HepG2 (cell line): Measurements from ENCODE around the gene ZNF773. TPM values are rescaled to one million over a fixed set of nuclear protein-coding genes. Genes with fewer than 3 reads are reported as not detected.

Experiments used
- AGO1 ChIP-seq: fragments of 200-400 bp; formaldehyde crosslinking; IDR thresholded peaks from 2 replicates; pipeline ENCODE4 v1.6.1; 2017; ENCODE audit warnings: mild to moderate bottlenecking, low read depth, low read length, moderate library complexity; ENCODE audit not compliant: poor library complexity, severe bottlenecking
- ATF1 ChIP-seq: IDR thresholded peaks from 2 replicates; pipeline ENCODE4 v1.6.1; 2016; ENCODE audit warnings: mild to moderate bottlenecking, control low read depth
- DBP ChIP-seq: sonication (generic); formaldehyde crosslinking; IDR thresholded peaks from 2 replicates; pipeline ENCODE4 v1.4.0; 2020; ENCODE audit warnings: missing genetic modification reagents; ENCODE audit errors: not compliant biosample characterization
- DNMT3B ChIP-seq: conservative IDR thresholded peaks from 2 replicates; pipeline ENCODE4 v1.6.1; 2016; ENCODE audit warnings: missing biosample characterization, control low read depth
- DR1 ChIP-seq: sonication (generic); formaldehyde crosslinking; IDR thresholded peaks from 2 replicates; pipeline ENCODE4 v1.8.0; 2021; ENCODE audit warnings: mild to moderate bottlenecking, missing genetic modification reagents, inconsistent platforms
- FOXJ3 ChIP-seq: sonication (generic); formaldehyde crosslinking; IDR thresholded peaks from 2 replicates; pipeline ENCODE4 v1.4.0; 2020; ENCODE audit warnings: missing genetic modification reagents, mild to moderate bottlenecking, borderline replicate concordance
- IRF2 ChIP-seq: IDR thresholded peaks from 2 replicates; pipeline ENCODE4 v1.6.1; 2018; ENCODE audit warnings: missing genetic modification reagents, missing compliant biosample characterization
- MAFF ChIP-seq: IDR thresholded peaks from 2 replicates; pipeline ENCODE4 v1.6.1; 2011; ENCODE audit warnings: low read depth, low read length, improper control_type of control experiment
- PHF5A ChIP-seq: IDR thresholded peaks from one replicate; pipeline ENCODE4 v1.6.1; 2018; ENCODE audit warnings: low read depth, missing genetic modification reagents; ENCODE audit not compliant: unreplicated experiment
- PTBP1 ChIP-seq: fragments of 200-400 bp; formaldehyde crosslinking; IDR thresholded peaks from 2 replicates; pipeline ENCODE4 v1.6.1; 2018; ENCODE audit warnings: low read length, low read depth; ENCODE audit not compliant: poor library complexity, severe bottlenecking
- RAD51 ChIP-seq: fragments of 450-650 bp; IDR thresholded peaks from 2 replicates; pipeline ENCODE4 v1.6.1; 2016; ENCODE audit warnings: borderline replicate concordance
- SIN3B ChIP-seq: fragments of 150-350 bp; IDR thresholded peaks from 2 replicates; pipeline ENCODE4 v1.6.1; 2014; ENCODE audit warnings: low read length
- STAG1 ChIP-seq: sonication (generic); formaldehyde crosslinking; IDR thresholded peaks from 2 replicates; pipeline ENCODE4 v1.4.0; 2020; ENCODE audit warnings: missing genetic modification reagents
- TBP ChIP-seq: sonication (generic); formaldehyde crosslinking; IDR thresholded peaks from 2 replicates; pipeline ENCODE4 v1.5.0; 2020; ENCODE audit warnings: missing genetic modification reagents
- ZBTB34 ChIP-seq: sonication (generic); formaldehyde crosslinking; IDR thresholded peaks from 2 replicates; pipeline ENCODE4 v1.8.0; 2022; ENCODE audit warnings: mild to moderate bottlenecking, missing genetic modification reagents
- ZNF264 ChIP-seq: sonication (generic); formaldehyde crosslinking; IDR thresholded peaks from 2 replicates; pipeline ENCODE4 v1.4.0; 2020; ENCODE audit warnings: missing genetic modification reagents
- ZNF431 ChIP-seq: sonication (generic); formaldehyde crosslinking; IDR thresholded peaks from 2 replicates; pipeline ENCODE4 v1.9.0; 2022; ENCODE audit warnings: missing genetic modification reagents, low read depth, mild to moderate bottlenecking, borderline replicate concordance
- ZNF501 ChIP-seq: sonication (generic); formaldehyde crosslinking; IDR thresholded peaks from 2 replicates; pipeline ENCODE4 v1.5.1; 2020; ENCODE audit warnings: mild to moderate bottlenecking, moderate library complexity, missing genetic modification reagents
- ZNF550 ChIP-seq: sonication (generic); formaldehyde crosslinking; IDR thresholded peaks from 2 replicates; pipeline ENCODE4 v1.4.0; 2020; ENCODE audit warnings: mild to moderate bottlenecking, missing genetic modification reagents, borderline replicate concordance
- polyA plus RNA-seq, 8 experiments: library from polyadenylated mRNA; depleted of rRNA in 3 of 8; stranded (reverse) in 7 of 8; unstranded in 1 of 8; fragments of >200 nt; fragmentation: Illumina TruSeq in 4 of 8; extraction: Trizol in 4 of 8; gene quantifications; 2 replicates each; pipeline versions ENCODE4 v1.2.1 to v1.2.3, GENCODE V29; 2011 to 2016; ENCODE audit warnings: low read depth in 4 of 8, missing spikeins in 1 of 8, mixed read lengths in 1 of 8; ENCODE audit not compliant: insufficient read depth in 1 of 8
- total RNA-seq, 5 experiments: library from RNA; depleted of rRNA; stranded (reverse); fragments of >200 nt; fragmentation: Illumina TruSeq; extraction: Trizol; gene quantifications; 2 replicates each; pipeline ENCODE4 v1.2.3, GENCODE V29; 2016; ENCODE audit warnings: low read depth in 1 of 5
- TF ChIP-seq, protein P1 (sequence below): sonication (generic); formaldehyde crosslinking; IDR thresholded peaks from 2 replicates; pipeline ENCODE4 v1.8.1; 2023; ENCODE audit warnings: mild to moderate bottlenecking, missing genetic modification reagents

ZNF773 gene
- total and polyA plus RNA-seq, 2 of the 13 experiments (the other 11 are each of a cell fraction or from before 2014, with no cell fraction given): 5.7 to 6.7 TPM

DNA sequence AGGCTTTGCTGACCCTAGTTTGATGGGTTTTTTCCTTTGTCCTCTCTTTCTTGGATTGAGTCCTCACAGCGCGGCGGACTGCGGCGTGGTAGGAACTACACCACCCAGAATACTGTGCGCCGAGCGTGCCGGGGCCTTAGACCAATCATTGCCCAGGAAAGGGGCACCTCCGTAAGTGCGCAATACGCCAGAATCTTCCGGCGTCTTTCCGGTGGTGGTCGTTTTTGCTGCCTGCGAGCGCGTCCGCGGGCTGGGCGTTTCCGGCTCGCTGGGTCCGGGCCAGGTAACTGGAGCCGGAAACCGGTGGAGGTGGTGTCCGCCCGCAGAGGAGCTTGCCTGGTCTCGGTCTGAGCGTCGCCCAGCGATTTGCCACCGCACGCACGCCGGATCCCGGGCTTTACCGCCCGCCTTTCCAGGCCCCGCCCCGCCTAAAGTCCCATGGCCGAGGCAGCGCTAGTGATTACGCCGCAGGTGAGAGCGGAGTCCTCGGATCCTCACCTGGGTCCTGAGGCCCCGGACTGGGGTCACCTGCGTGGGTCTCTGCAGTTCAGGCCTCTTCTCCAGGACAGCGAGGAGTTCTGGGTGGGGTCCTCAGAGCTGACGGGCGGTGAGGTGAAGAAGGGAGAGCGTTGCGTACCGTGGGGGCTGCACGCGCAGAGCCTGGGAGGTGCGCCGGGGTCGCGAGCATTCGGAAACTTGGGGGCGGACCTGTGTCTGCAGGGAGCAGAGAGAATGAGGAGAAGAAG lies 27.6 kb downstream of the ZNF773 start, which contains the start of gene ZNF549 (continued):
- peak; percentile 21; the same call in 1 of the 2 replicates for TF ChIP-seq MAFF
- no peak for TF ChIP-seq FOXJ3 (CRISPR knock-in tag)
- TF ChIP-seq RAD51: no peak
- peak; percentile 57; the same call in 1 of the 2 replicates for TF ChIP-seq DR1 (CRISPR knock-in tag)
- peak; percentile 94 for TF ChIP-seq ZNF501 (CRISPR knock-in tag)
- peak; percentile 90 for TF ChIP-seq ATF1 (CRISPR knock-in tag)
- peak; percentile 97 for TF ChIP-seq IRF2 (CRISPR knock-in tag)
- TF ChIP-seq PTBP1: no peak
- TF ChIP-seq ZNF431 (CRISPR knock-in tag): no peak
- no peak for TF ChIP-seq PHF5A
- no peak for TF ChIP-seq TBP (CRISPR knock-in tag)
- TF ChIP-seq DBP (CRISPR knock-in tag): no peak
- TF ChIP-seq STAG1 (CRISPR knock-in tag): no peak
- no peak for TF ChIP-seq DNMT3B (CRISPR knock-in tag)
- TF ChIP-seq, protein P1, sequence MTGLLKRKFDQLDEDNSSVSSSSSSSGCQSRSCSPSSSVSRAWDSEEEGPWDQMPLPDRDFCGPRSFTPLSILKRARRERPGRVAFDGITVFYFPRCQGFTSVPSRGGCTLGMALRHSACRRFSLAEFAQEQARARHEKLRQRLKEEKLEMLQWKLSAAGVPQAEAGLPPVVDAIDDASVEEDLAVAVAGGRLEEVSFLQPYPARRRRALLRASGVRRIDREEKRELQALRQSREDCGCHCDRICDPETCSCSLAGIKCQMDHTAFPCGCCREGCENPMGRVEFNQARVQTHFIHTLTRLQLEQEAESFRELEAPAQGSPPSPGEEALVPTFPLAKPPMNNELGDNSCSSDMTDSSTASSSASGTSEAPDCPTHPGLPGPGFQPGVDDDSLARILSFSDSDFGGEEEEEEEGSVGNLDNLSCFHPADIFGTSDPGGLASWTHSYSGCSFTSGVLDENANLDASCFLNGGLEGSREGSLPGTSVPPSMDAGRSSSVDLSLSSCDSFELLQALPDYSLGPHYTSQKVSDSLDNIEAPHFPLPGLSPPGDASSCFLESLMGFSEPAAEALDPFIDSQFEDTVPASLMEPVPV: peak; percentile 52; the same call in 1 of the 2 replicates
- TF ChIP-seq ZBTB34 (CRISPR knock-in tag): peak; percentile 46; the same call in 1 of the 2 replicates
- no peak for TF ChIP-seq AGO1
- no peak for TF ChIP-seq ZNF550 (CRISPR knock-in tag)
- peak; percentile 54 for TF ChIP-seq SIN3B
- TF ChIP-seq ZNF264: no peak
